NCI-H748 (cell line): ENCODE data around the gene NT5C.

ENCODE experiments used
- DNase-seq: peaks from one replicate; lab custom pipeline; 2025; ENCODE audit not compliant: unreplicated experiment; lab: John Stamatoyannopoulos, UW

The NT5C gene

DNA sequence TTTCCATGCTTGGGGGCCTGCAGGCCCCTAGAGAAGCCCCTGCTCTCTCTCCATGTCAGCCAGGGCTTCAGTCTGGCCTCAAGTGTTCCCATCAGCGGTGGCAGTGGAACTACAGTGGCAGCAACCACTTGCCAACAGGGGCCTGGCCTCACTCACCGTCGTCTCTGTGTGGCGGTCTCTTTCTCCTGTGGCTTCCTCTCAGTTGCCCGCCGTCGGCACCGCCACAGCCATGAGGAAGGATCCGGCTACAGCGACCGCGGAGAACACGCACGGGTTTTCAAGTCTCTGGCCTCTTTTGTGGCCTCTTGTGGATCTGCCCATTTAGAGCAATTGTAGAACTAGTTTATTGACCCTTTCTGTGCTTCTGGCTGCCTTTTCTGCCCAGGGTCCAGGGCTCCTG, 13.2 kb downstream of the NT5C start:
- no peak for DNase-seq

DNA sequence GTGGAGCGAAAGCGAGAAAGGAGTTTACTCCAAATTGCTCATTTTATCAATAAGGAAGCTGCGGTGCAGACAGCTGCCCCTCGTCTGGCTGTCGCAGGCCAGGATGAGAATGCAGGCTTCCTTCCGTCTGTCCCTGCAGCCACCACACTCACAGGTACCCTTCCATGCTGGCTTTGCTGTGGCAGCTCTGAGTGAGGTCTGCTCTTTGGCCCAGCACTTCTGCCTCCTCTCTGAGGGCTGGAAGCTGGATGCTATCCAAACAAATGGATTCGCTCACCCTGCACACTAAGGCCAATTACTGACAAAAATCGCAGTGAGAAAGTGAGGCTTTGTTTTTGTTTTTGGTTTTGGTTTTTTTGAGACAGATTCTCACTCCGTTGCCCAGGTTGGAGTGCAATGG, 14.8 kb downstream of the NT5C start:
- DNase-seq, result no peak

DNA sequence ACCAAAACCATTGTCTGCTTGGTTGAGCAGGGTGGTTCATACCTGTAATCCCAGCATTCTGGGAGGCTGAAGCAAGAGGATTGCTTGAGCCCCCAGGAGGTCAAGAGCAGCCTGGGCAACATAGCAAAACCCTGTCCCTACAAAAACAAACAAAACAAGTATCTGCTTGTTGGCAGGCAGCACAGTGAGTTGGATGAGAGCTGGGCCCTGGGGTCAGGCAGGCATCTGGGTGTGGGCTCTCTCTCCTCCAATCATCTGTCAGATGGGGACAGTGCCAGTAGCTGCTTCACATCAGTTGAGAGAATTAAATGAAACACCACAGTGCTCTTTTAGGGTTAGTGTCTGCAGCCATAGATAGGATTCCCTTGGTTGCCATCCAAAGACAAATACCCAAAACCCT, 16.0 kb downstream of the NT5C start:
- DNase-seq, result no peak

DNA sequence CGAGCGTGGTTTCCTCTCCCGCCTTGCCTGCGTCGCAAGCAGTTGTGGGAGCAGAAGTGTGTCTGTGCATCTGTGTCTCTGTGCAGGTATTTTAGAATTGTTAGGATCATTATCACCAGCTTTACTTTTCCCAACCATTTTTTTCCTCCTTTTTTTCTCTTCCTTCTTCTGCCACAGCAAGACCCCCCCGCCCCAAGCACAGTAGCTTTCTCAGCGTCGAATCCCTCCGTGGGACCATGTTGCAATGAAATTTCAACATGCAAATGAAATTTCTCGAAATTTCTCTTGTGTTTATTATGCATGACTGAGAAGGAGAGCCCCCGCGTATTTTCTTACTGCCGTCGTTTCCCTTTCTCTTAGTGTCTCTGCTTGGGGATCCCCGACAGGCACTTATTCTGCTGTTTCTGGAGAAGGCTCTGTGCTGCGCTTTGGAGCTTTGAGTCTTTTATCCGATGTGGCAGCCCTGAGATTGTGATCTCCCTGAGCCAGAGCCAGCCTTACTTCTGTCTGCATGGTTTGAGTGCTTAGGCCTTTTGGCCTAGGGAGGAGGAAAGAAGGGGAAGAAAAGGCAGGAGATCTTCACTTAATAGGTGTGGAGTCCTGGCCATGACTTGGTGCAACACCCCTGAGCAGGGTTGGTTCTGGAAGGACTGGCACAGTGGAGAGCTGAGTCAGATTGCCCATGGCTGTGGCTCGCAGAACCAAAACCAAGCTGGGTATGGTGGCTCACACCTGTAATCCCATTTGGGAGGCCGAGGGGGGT, 16.8 kb downstream of the NT5C start:
- no peak for DNase-seq

DNA sequence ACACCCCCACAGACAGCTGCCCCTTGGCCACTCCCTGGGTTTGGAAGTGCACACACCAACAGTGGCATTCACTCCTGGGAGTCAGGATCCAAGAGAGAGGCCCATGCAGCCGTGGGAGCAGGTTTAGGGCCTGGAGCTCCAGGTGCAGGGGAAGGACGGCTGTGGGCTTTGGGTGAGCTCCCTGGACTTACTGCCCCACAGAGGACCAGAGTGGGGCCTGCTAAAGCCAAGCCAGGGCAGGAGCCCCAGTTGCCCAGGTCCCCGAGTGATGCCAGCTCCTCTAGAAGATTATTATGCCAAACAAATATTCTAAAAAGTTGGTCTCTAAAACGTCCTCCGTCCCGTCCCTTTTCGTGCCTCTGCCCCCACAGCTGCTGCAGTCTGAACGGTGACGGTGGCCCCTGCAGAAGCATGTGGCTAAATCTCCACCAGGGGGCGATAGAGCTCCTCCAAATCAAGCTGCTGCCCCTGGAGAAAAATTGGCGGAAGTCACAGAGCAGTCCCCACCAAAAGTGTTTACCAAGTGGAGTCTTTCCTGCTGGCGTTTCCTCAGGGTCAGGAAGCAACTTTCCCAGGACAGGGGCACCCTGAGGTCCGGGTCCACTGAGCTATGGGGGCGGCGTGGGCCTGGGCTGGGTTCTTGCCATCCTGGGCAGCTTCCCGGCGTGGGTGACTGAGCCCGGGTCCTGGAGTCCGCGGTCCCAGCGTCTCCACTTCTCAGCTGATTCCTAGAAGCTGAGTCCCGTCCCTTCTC, 17.6 kb downstream of the NT5C start:
- DNase-seq, result peak; percentile 75

DNA sequence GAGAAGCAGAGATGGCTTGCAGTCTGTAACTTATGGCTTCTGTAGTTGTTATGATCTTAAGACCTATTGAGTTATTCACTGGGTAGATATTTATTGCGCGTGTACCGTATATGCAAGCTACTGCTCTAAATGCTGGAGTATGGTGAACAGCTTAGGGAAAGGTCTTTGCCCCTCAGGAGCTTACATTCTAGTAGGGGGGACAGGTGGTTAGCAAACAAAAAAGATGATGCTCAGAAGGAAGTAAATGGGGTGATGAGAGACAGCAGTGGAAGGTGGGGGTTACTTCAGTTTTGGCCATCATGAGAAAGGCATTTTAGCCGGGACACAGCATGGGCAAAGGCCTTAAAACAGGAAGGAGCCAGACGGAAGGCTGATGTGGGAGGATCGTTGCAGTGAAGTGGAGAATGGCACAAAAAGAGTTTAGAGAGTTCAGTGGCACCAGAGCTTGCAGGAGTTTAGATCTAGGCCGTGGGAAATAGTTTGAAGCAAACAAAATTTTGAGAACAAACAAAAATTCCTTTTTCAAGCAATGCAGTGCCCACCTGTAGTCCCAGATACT, 19.7 kb downstream of the NT5C start:
- DNase-seq, result no peak

DNA sequence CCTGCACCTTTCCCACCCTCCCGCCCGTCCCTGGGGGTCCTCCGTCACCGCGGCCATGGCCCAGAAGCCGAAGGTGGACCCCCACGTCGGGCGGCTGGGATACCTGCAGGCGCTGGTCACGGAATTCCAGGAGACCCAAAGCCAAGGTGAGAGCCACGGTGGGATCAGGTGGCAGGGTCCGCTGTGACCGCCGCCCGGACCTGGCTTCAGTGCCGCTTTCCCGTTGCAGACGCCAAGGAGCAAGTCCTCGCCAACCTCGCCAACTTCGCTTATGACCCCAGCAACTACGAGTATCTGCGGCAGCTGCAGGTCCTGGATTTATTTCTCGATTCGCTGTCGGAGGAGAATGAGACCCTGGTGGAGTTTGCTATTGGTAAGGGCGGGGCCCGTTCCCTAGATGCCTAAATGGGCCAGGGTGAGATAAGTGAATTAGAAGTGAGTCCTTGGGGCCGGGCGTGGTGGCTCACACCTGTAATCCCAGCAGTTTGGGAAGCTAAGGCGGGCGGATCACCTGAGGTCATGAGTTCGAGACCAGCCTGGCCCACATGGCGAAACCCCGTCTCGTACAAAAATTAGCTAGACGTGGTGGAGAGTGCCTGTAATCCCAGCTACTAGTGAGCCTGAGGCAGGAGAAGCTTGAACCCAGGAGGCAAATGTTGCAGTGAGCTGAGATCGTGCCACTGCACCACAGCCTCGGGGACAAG, 21.2 kb downstream of the NT5C start:
- DNase-seq, result no peak

DNA sequence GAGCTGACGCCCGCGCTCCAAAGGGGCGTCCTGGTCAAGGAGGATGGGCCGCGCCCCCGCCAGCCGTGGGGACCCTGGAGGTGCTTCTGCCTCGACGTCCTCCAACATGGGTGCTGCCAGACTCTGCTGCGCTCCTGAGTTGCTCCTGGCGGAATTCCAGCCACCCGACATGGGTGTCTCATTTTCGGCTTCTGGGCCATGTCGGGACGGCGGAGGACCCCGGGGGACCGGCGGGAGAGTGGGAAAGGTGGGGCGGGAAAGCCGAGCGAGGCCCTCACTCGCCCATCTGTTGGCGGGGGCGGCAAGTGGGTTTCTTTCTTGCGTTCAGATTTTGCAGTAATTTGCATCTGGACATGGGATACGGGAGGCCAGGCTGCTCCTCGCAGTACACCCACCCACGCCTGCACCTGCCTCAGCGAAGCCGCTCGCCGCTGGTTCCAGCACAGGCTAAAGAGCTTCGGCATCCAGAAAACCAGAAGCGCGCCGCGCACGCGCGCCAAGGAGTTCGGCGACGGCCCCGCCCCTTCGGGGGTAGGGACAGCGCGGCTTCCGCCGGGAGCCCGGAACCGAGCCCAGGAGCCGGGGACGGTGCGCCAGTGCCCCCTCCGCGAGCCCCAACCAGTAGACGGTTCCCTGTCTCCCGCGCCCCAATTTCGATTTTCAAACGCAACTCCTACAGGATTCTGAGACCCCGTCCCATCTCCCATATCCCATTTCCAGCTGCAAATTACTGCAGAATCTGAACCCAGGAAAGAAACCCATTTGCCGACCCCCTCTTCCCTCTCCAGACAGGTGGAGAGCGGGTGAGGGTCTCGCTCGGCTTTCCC, 21.9 kb downstream of the NT5C start, which contains the start of gene ARMC7:
Gene ARMC7 (plus strand): TSS at position 563 of the 827 bp plus-strand sequence. CDS start 320 bp downstream, outside the sequence.
- DNase-seq, result peak; percentile 87

DNA sequence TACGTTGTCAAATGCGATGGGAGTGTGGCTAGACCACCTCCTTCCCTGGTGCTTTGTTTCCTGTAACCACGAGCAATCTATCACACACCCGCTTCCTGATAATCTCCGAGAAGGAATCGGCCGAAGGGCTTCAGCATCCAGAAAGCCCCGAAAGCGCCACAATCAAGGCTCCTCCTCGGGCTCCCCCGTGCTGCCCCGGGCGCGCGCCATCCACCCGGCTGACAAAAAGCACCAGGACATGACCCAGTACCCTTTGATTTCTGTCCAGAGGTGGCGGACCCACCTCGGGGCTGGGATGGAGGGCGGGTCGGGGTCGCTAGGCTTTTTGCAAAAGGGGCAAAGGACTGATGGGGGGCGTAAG, 22.5 kb downstream of the NT5C start:
- DNase-seq, result peak; percentile 13

DNA sequence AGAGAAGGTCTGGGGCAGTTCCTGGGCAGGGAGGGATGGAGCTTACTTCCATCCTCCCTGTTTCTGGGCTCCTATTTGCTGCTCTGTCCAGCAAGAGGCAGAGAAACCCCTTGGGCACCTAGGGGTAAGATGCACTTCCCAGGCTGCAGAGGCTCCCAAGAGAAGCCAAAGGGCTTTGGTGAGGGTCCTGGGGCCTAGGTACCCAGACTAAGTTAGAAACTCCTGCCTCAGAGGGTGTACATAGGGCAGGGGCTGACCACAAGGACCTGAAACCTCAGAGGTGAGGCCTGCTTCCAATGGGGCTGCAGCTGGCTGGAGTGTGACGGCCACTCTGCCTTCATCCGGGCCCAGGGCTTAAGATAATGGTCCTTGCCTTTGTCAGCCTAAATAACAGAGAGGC, 23.3 kb downstream of the NT5C start:
- no peak for DNase-seq

DNA sequence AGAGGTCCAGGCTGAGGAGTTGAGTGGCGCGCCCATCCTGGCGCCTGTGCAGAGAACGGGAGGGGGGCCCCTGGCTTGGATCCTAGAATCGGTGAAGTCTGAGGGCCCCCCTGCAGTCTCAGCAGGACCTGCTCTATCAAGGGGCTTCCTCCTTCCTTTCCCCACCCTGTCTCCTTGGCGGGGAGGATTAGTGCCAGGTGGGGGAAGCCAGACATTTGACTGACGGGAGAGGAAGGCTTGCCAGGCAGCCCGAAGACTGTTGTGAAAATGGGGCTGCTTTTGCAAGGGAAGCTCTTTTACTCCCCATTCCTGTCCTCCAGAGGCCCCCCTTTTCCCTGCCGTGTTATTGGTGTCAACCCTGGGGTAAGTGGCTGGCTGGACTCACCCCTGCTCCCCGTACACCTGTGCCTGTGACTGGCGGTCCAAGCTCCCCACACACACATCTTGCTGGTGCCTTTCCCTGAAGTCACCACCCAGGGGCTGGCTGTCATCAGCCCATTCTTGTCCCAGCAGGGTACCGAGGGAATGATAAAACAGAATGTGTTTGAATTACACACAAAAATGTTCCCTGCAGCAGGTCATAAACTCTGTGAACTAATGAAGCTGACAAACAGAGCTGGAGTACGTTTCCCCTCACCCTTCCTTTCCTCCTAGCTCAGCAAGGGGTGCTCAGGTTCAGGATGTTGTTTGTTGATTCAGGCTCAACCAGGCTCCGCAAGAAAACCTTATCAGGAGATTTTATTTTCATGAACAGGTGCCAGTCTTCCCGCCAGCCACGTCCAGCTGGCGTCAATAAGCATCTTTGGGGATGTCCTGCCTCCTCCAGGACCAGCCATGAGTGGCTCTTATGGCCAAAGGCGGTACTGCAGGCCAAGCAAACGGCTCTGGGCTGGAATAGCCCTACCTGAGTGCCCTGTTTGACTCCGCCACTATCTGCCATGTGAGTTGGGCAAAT, 26.1 kb downstream of the NT5C start:
- DNase-seq, result peak; percentile 87

DNA sequence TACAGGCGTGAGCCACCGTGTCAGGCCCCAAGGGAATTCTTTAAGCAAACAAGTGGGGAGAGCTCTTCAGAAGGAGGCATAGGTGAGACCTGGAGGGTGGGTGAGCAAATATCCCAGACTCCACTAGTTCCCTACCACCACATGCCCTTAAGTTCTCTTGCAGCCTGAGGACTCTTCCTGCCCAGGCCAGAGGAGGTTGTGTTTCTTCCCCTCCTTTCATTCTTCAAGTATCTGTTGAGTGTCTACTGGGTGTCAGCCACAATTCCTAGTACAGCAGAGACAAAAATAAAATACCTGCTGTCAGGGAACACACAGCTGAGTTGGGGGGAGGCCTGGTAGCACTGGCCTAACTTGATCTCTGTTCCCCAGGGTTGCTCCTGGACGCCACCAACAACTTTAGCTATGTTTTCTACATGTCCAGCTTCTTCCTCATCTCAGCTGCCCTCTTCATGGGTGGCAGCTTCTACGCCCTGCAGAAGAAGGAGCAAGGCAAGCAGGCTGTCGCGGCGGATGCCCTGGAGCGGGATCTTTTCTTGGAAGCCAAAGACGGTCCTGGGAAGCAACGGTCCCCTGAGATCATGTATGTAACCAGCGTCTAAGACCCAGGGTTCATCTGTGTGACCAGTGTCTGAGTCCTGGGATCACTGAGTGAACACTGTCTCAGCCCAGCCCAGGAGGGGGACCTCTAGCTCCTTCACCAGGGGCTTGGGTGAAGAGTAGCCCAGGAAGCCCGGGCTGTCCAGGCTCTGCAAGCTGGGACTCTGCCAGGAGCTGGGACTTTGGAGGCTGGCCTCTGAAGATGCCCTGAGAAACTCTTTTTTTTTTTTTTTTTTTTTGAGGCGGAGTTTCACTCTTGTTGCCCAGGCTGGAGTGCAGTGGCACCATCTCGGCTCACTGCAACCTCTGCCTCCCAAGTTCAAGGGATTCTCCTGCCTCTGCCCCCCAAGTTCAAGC, 27.7 kb downstream of the NT5C start:
- no peak for DNase-seq

DNA sequence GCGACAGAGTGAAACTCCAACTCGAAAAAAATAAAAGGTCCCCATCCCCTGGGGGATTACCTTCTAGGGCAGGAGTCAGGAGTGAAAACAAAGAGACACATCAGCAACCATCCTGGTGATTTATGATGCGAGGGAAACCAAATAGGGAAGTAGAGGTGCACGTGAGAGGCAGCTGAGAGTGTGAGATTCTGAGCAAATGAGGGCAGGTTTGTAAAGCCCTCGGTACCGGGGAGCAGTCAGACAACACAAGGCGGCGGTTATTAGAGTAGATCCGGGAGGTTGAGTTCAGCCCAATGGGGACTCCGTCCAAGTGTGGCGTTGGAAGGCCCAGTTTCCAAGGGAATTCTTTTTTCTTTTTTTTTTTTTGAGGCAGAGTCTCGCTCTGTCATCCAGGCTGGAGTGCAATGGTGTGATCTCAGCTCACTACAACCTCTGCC, 29.1 kb downstream of the NT5C start:
- DNase-seq, result no peak

DNA sequence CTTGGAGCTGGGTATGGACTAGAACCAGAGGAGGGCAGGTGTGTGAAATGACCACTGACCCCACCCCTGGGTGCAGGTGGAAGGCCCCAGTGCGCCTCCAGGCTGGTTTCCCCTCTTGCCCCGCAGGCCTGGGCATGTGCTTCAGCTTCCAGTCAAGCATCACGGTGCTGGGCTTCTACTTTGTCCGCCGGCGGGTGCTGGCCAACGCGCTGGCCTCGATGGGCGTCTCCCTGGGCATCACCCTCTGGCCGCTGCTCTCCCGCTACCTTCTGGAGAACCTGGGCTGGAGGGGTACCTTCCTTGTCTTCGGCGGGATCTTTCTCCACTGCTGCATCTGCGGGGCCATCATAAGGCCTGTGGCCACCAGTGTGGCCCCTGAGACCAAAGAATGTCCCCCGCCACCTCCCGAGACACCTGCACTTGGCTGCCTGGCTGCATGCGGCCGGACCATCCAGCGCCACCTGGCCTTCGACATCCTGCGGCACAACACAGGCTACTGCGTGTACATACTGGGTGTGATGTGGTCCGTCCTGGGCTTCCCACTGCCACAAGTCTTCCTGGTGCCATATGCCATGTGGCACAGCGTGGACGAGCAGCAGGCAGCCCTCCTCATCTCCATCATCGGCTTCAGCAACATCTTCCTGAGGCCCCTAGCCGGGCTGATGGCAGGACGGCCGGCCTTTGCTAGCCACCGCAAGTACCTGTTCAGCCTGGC, 31.5 kb downstream of the NT5C start:
- DNase-seq, result no peak

DNA sequence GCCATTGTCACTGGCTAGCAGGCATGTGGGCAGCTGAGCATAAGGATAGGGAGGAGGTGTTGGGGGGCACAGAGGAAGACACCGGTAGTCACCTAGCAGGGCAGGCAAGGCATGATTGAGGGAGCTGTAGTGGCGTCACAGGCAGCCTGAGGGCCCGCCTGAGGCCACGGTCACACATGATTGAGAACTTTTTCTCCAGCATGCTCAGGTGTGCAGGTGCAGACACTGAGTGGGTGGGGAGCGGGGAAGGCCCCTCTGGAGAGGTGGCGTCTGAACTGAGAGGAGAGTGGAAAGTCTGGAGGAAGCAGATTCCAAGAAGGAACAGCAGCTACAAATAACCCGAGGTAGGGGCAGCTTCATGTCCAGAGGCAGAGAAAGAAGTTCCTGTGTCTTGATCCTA, 32.7 kb downstream of the NT5C start:
- DNase-seq, result no peak

DNA sequence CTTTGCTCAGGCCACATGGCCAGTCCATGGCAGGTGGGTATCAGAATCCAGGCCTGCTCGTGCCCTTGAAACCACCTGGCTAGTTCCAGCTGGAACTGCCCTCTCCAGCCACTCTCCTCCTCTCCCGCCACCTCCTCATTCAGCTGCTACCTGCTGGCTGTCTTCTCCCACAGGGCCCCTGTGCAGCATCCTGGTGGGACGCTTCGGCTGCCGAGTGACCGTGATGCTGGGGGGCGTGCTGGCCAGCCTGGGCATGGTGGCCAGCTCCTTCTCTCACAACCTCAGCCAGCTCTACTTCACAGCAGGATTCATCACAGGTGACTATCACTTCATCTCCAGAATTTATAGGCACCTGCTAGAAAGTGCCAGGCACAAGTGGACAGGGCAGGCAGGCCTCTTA, 33.7 kb downstream of the NT5C start:
- DNase-seq, result no peak

DNA sequence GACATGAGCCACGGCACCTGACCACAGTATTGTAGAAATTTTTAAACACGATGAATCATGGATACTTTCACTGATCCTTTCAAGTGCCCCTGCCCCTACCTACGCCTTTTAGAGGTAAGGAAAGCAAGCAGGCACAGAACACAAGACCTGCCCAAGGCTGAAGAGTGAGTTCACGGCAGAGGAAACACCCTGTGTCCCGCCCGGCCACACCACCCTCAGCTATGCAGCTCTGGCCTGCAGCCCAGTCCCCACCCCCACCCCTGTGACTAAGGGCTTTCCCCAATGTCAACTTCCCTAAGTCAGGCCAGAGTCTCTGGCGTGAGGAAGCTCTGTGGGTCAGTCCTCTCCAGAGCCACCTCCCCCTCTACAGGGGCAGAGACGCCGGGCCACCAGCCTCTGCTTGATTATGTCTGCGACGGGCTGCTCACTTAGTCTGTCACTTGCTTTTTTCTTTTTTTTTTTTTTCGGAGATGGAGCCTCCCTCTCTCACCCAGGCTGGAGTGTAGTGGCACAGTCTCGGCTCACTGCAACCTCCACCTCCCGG, 35.4 kb downstream of the NT5C start:
- no peak for DNase-seq
